Measurements from ENCODE around the gene SUCO. TPM values are rescaled to one million over a fixed set of nuclear protein-coding genes. Genes with fewer than 3 reads are reported as not detected.

SUCO gene
- polyA plus RNA-seq, 2 of the 4 experiments (the other 2 are of a cell fraction): 10.3 to 21.8 TPM

- TF ChIP-seq RFX5 (IDR thresholded peaks at IDR 0.05) (no peak), HOXB5 (CRISPR knock-in tag; IDR thresholded peaks at IDR 0.05) (no peak), NPAS2 (CRISPR knock-in tag; IDR thresholded peaks at IDR 0.05; ENCODE audit: borderline replicate concordance) (no peak), ZNF302 (CRISPR knock-in tag; IDR thresholded peaks at IDR 0.05) (no peak), NFE2L2 (conservative IDR thresholded peaks at IDR 0.05; ENCODE audit: low read length) (no peak), POLR2AphosphoS2 (conservative IDR thresholded peaks at IDR 0.05; ENCODE audit: low read length) (no peak), E2F6 (IDR thresholded peaks at IDR 0.05; ENCODE audit: borderline replicate concordance, low read depth) (no peak), HEYL (CRISPR knock-in tag; IDR thresholded peaks at IDR 0.05) (no peak)
Measured at GRCh38 chr1:172556461-172556860, 23.5 kb downstream of the SUCO start (continued).

- Histone ChIP-seq H3K4me3 (no peak overlapping the region), H3K4me1 (no peaks in the 10 kb centered on the region), H3K9me3 (no peaks in the 10 kb centered on the region), H3K27ac (no peak overlapping the region), H3K4me2 (no peak overlapping the region)
- DNase-seq (ENCODE audit: low read depth in 1 of 2, low spot score in 1 of 2) (no peak), FAIRE-seq (no peak), ATAC-seq (no peak)
- POLR2A ChIA-PET: interaction anchor here (0.6 kb wide), 1 partner anchor 25 kb away, joined by 3 read pairs; the partner anchor contains the start of gene SUCO
- WGBS (ENCODE audit: missing lambda C conversion rate): 89% methylated on average over 1 of the region's 1 CpG
- TF ChIP-seq MYC (IDR thresholded peaks at IDR 0.05; ENCODE audit: borderline replicate concordance, low read length): no peak
- TF ChIP-seq KDM1A (IDR thresholded peaks at IDR 0.05; ENCODE audit: low read depth): no peak
- TF ChIP-seq JUNB (IDR thresholded peaks at IDR 0.05): no peak
- no peak for TF ChIP-seq JUN (IDR thresholded peaks at IDR 0.05)
- TF ChIP-seq RNF2 (IDR thresholded peaks at IDR 0.05; ENCODE audit: borderline replicate concordance, low read depth): no peak
- no peak for TF ChIP-seq E2F6 (IDR thresholded peaks at IDR 0.05; ENCODE audit: borderline replicate concordance, low read depth)
- TF ChIP-seq SMC3 (IDR thresholded peaks at IDR 0.05): no peak
- no peak for TF ChIP-seq MAFK (IDR thresholded peaks at IDR 0.05; ENCODE audit: partially characterized antibody)
- no peak for TF ChIP-seq FOSL2 (IDR thresholded peaks at IDR 0.05)
- TF ChIP-seq FOSL2 (CRISPR knock-in tag; IDR thresholded peaks at IDR 0.05): no peak
- TF ChIP-seq ZSCAN20 (CRISPR knock-in tag; IDR thresholded peaks at IDR 0.05): no peak
- TF ChIP-seq GATA3 (IDR thresholded peaks at IDR 0.05; ENCODE audit: borderline replicate concordance): no peak
- no peak for TF ChIP-seq POLR2A (IDR thresholded peaks at IDR 0.05; ENCODE audit: low read length)
- no peak for TF ChIP-seq USF2 (IDR thresholded peaks at IDR 0.05)
- TF ChIP-seq RAD21 (conservative IDR thresholded peaks at IDR 0.05 in 1 of 2, IDR thresholded peaks at IDR 0.05 in 1 of 2): no peak
- no peak for TF ChIP-seq FOXS1 (CRISPR knock-in tag; IDR thresholded peaks at IDR 0.05)
- no peak for TF ChIP-seq HOXB13 (CRISPR knock-in tag; IDR thresholded peaks at IDR 0.05; ENCODE audit: low read depth)
- no peak for TF ChIP-seq CHD4 (IDR thresholded peaks at IDR 0.05; ENCODE audit: borderline replicate concordance)
- TF ChIP-seq RFX5 (IDR thresholded peaks at IDR 0.05): no peak
- TF ChIP-seq MAZ (IDR thresholded peaks at IDR 0.05; ENCODE audit: borderline replicate concordance, low read depth, low read length): no peak
- CTCF ChIA-PET: no interaction called here
Measured at GRCh38 chr1:172557270-172557669, 24.3 kb downstream of the SUCO start.

All from A549 (cell line).